Measurements from ENCODE around the gene IFNA17.
"Not testable (repeated sequence)": the region's sequence is repeated elsewhere in the genome, so short reads cannot be mapped to it uniquely, and the experiment has no call there.

IFNA17 gene

GRCh38 chr9:21210311-21210710, 17.7 kb downstream of the IFNA17 start:
- no peak for DNase-seq (ENCODE audit: low read depth, low spot score)
- ChIA-PET CTCF (no interaction called here), POLR2A (no interaction called here)
- no peak overlapping the region for H3K4me3 ChIP-seq (ENCODE audit: low read depth, low read length)
- no peak for TF ChIP-seq CTCF (IDR thresholded peaks at IDR 0.05; ENCODE audit: insufficient read depth, low read length, missing control alignments)

DNA sequence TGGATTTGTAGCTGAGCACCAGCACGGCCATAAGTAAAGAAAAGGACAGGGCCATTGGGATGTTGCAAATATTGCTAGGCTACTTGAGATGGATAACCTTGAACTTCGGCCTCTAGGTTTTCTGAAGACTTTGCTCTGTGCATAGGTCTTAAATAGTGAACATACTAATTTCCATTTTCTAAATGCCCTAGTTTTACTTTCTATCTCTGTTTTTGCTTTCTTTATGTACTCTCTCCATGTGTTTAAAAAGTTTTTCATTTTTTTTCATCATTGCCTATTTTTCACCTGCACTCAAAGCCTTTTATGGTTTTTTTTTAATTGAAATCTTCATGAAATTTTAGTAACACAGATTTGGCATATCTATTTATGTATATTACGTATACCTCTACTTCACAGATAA, 21.0 kb downstream of the IFNA17 start, which contains the start of gene IFNA10:
Gene IFNA10 (minus strand): TSS at position 101 of the 400 bp plus-strand sequence. CDS start 46 bp downstream, at position 55.
- CTCF ChIA-PET; DNase-seq (ENCODE audit: low read depth, low spot score): not testable (repeated sequence)

DNA sequence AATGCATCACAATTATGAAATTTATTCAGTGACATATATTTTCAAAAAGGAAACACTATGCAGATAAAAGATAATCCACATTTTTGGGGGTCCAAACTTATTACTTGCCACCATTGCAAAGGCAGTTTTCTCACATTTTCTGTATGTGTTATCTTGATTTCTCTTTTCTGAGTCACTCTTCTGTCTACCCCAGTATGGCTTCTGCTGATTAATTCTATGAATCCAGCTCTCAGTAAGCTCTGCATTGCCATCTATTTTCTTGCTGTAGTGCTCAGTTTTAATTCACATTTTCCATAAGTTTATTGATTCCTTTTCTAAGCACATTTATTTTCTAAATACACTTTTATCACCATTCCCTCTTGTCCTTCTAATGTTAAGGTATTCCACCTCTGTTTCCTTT, 22.8 kb downstream of the IFNA17 start:
- no peak overlapping the region for H3K4me3 ChIP-seq (ENCODE audit: low read depth, low read length)
- CTCF ChIA-PET, result no interaction called here
- no peak for TF ChIP-seq CTCF (IDR thresholded peaks at IDR 0.05; ENCODE audit: insufficient read depth, low read length, missing control alignments)
- DNase-seq (ENCODE audit: low read depth, low spot score), result no peak
- POLR2A ChIA-PET, result no interaction called here

More for the DNA sequence above, 21.0 kb downstream of the IFNA17 start, which contains the start of gene IFNA10:
- POLR2A ChIA-PET; H3K4me3 ChIP-seq (ENCODE audit: low read depth, low read length): not testable (repeated sequence)

DNA sequence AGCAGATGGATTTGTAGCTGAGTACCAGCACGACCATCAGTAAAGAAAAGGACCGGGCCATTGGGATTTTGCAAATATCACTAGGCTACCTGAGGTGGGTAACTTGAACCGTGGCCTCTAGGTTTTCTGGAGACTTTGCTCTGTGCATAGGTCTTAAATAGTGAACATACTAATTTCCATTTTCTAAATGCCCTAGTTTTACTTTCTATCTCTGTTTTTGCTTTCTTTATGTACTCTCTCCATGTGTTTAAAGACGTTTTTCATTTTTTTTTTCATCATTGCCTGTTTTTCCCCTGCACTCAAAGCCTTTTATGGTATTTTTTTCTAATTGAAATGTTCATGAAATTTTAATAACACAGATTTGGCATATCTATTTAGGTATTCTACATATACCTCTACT, 25.9 kb downstream of the IFNA17 start, which contains the start of gene IFNA7:
Gene IFNA7 (minus strand): TSS at position 101 of the 400 bp plus-strand sequence. CDS start 40 bp downstream, at position 61.
- H3K4me3 ChIP-seq (ENCODE audit: low read depth, low read length); POLR2A ChIA-PET; DNase-seq (ENCODE audit: low read depth, low spot score): not testable (repeated sequence)
- CTCF ChIA-PET, result interaction anchor here (0.7 to 1.0 kb wide), 2 partner anchors 12 to 13 kb away, joined by 3 to 4 read pairs; no protein-coding TSS in a partner anchor

- H3K4me3 ChIP-seq (ENCODE audit: low read depth, low read length); DNase-seq (ENCODE audit: low read depth, low spot score); POLR2A ChIA-PET: not testable (repeated sequence)
- CTCF ChIA-PET, result interaction anchor here (0.6 to 2.0 kb wide), 6 partner anchors 12 to 601 kb away, joined by 3 to 6 read pairs (median 4); no protein-coding TSS in a partner anchor
- peak; percentile 11 for TF ChIP-seq CTCF (IDR thresholded peaks at IDR 0.05; ENCODE audit: insufficient read depth, low read length, missing control alignments)
Observed at GRCh38 chr9:21194867-21195776, 32.9 kb downstream of the IFNA17 start.

DNA sequence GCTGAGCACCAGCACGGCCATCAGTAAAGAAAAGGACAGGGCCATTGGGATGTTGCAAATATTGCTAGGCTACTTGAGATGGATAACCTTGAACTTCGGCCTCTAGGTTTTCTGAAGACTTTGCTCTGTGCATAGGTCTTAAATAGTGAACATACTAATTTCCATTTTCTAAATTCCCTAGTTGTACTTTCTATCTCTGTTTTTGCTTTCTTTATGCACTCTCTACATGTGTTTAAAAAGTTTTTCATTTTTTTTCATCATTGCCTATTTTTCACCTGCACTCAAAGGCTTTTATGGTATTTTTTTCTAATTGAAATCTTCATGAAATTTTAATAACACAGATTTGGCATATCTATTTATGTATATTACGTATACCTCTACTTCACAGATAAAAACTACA, 40.5 kb downstream of the IFNA17 start, which contains the start of gene IFNA4:
Gene IFNA4 (minus strand): TSS at position 101 of the 400 bp plus-strand sequence. CDS start 56 bp downstream, at position 45.
- H3K4me3 ChIP-seq (ENCODE audit: low read depth, low read length); DNase-seq (ENCODE audit: low read depth, low spot score); POLR2A ChIA-PET: not testable (repeated sequence)
- CTCF ChIA-PET, result interaction anchor here (0.7 kb wide), 1 partner anchor 810 kb away, joined by 3 read pairs; no protein-coding TSS in a partner anchor

DNA sequence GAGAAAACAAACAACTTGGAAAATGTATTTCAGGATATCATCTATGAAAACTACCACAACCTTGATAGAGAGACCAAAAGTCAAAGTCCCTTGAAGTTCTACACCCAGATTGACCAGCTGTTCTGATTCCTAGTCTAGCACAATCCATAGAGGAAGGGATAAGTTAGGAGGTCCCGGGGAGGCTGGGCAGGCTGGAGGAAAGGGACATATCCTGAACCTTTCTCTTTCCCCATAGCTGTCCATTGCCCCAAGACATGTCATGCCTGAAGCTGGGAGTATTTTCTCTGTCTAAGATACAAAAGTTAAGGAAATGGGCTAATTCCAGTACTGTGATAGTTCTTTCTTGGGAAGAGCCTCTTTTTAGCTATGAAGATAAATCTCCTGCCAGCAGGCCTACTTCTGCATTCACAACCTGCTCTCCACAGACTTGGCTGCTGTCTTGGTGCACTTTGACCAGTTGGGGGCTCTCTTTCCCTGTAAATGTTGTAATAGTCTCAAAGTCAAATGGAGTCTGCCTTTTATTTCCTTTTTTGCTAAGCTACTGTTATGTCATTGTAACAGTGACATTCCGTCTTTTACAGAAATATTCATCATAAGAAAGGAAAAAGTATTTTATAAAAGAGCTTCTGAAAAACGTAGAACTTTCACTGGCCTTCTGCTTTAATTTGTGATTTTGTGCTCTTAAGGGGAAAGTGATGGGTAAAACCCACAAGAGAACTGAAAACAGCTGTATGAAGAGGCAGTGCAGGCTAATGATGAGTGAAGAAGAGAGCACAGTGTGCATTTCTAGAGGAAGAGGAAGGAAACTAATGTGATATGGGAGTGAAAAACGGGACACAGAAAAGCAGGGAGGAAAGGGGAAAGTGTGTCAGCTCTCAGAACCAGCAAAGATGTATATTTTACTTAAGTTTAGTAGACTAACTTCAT, 44.9 kb downstream of the IFNA17 start:
- H3K4me3 ChIP-seq (ENCODE audit: low read depth, low read length); POLR2A ChIA-PET; DNase-seq (ENCODE audit: low read depth, low spot score): not testable (repeated sequence)
- CTCF ChIA-PET, result interaction anchor here (0.6 to 1.3 kb wide), 6 partner anchors 9 to 143 kb away, joined by 3 to 6 read pairs (median 4); no protein-coding TSS in a partner anchor
- peak; percentile 13 for TF ChIP-seq CTCF (IDR thresholded peaks at IDR 0.05; ENCODE audit: insufficient read depth, low read length, missing control alignments)
